Testis (tissue), 2 donors: ENCODE data around the gene OR4C5.
"Not testable (repeated sequence)": the region's sequence is repeated elsewhere in the genome, so short reads cannot be mapped to it uniquely, and the experiment has no call there.

Experiments used
- CTCF ChIP-seq, 3 experiments: fragments of 450-650 bp in 2 of 3; fragments of 200-600 bp in 1 of 3; sonication (generic) in 1 of 3; IDR thresholded peaks; one replicate each; pipeline ENCODE4 v1.5.1; 2016 to 2019; ENCODE audit warnings: antibody characterized with exemption in 3 of 3, mild to moderate bottlenecking in 2 of 3, moderate library complexity in 1 of 3
- POLR2A ChIP-seq: fragments of 450-650 bp; IDR thresholded peaks from one replicate; pipeline ENCODE4 v1.6.1; 2017; ENCODE audit warnings: antibody characterized with exemption, mild to moderate bottlenecking, moderate library complexity

GRCh38 chr11:48342505-48342904 is 23.8 kb downstream of the OR4C5 start:
- not testable (repeated sequence) for TF ChIP-seq POLR2A; CTCF (IDR thresholded peaks at IDR 0.05)
